ENCODE data around the gene SEC61A2.

SEC61A2 gene

GRCh38 chr10:12098966-12099365 lies 30.5 kb upstream of the SEC61A2 start:
- no peak overlapping the region for H3K4me3 ChIP-seq (replicated peaks in 1 of 2; ENCODE audit: low read depth in 2 of 2, low read length in 2 of 2)
- no peak for DNase-seq (ENCODE audit: low read depth in 2 of 2)
- no peak for TF ChIP-seq CTCF (IDR thresholded peaks at IDR 0.05; ENCODE audit: low read depth, low read length)

GRCh38 chr10:12103802-12104201 lies 25.7 kb upstream of the SEC61A2 start:
- DNase-seq (ENCODE audit: low read depth in 2 of 2): no peak
- TF ChIP-seq CTCF (IDR thresholded peaks at IDR 0.05; ENCODE audit: low read depth, low read length): no peak
- H3K4me3 ChIP-seq (replicated peaks in 1 of 2; ENCODE audit: low read depth in 2 of 2, low read length in 2 of 2): no peak overlapping the region

- no peak overlapping the region for H3K4me3 ChIP-seq (replicated peaks in 1 of 2; ENCODE audit: low read depth in 2 of 2, low read length in 2 of 2)
- no peak for DNase-seq (ENCODE audit: low read depth in 2 of 2)
- TF ChIP-seq CTCF (IDR thresholded peaks at IDR 0.05; ENCODE audit: low read depth, low read length): no peak
These were observed 21.7 kb upstream of the SEC61A2 start for GRCh38 chr10:12107781-12108180.

GRCh38 chr10:12109286-12109685 lies 20.2 kb upstream of the SEC61A2 start:
- H3K4me3 ChIP-seq (replicated peaks in 1 of 2; ENCODE audit: low read depth in 2 of 2, low read length in 2 of 2): no peak overlapping the region
- TF ChIP-seq CTCF (IDR thresholded peaks at IDR 0.05; ENCODE audit: low read depth, low read length): no peak
- DNase-seq (ENCODE audit: low read depth in 2 of 2): no peak

- H3K4me3 ChIP-seq (replicated peaks in 1 of 2; ENCODE audit: low read depth in 2 of 2, low read length in 2 of 2): no peak overlapping the region
- no peak for TF ChIP-seq CTCF (IDR thresholded peaks at IDR 0.05; ENCODE audit: low read depth, low read length)
- DNase-seq (ENCODE audit: low read depth in 2 of 2): no peak
These were observed 17.9 kb upstream of the SEC61A2 start for GRCh38 chr10:12111528-12111927.

- H3K4me3 ChIP-seq (replicated peaks in 1 of 2; ENCODE audit: low read depth in 2 of 2, low read length in 2 of 2): no peak overlapping the region
- no peak for DNase-seq (ENCODE audit: low read depth in 2 of 2)
- no peak for TF ChIP-seq CTCF (IDR thresholded peaks at IDR 0.05; ENCODE audit: low read depth, low read length)
These were observed 15.8 kb upstream of the SEC61A2 start for GRCh38 chr10:12113627-12114026.

- no peak for TF ChIP-seq CTCF (IDR thresholded peaks at IDR 0.05; ENCODE audit: low read depth, low read length)
- no peak overlapping the region for H3K4me3 ChIP-seq (replicated peaks in 1 of 2; ENCODE audit: low read depth in 2 of 2, low read length in 2 of 2)
- DNase-seq (ENCODE audit: low read depth in 2 of 2): no peak
These were observed 7.8 kb upstream of the SEC61A2 start for GRCh38 chr10:12121673-12122072.
